GM20000 (cell line): Measurements from ENCODE around the gene SYNPO2.

ENCODE experiments used
- DNase-seq: peaks from one replicate; pipeline ENCODE4 v3.0.0; 2012; ENCODE audit warnings: low spot score
- CTCF ChIP-seq: IDR thresholded peaks from 2 replicates; pipeline ENCODE4 v1.5.1; 2012; ENCODE audit warnings: mild to moderate bottlenecking, control low read depth; ENCODE audit errors: extremely low read depth, missing control alignments

SYNPO2 gene

GRCh38 chr4:118989098-118990080, 100.7 kb downstream of the SYNPO2 start:
- TF ChIP-seq CTCF: no peak
- DNase-seq: no peak

DNA sequence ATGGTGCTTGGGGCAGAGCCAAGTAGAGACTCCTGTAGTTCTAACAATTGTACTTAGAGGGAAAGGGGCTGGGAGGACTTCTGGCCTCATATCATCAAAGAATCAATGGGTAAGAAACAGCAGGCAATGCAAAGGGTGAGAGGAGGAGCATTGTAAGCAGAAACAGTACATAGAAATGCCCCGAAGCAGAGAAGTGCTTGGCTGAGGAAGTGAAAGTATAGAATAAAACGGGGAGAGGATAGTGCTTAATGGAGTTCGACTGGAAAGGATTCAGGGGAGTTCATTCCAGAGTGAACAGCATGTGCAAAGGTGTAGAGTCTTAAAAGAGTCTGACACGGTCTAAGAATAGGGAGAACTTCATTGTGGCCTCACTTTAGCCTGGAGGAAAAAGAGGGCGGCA, 103.0 kb downstream of the SYNPO2 start:
- DNase-seq: no peak
- no peak for TF ChIP-seq CTCF

DNA sequence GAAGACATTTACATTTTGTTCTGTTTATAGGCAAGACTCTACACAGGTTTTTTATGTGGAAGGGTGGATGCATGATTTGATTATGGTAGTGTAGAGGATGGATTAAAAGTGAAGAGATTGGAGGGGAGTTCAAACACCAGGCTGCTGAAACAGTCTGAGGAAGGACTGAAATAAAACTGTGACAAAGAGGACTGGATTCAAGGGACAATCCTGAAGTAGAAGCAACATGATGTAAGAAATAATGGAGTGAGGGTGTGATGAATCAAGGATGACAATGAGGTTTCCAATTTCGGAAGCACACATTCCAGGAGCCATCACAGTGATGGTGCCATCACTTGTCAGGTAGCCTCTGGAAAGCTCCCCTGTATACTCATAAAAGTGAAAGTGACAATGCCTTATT, 103.5 kb downstream of the SYNPO2 start:
- DNase-seq: no peak
- TF ChIP-seq CTCF: no peak

DNA sequence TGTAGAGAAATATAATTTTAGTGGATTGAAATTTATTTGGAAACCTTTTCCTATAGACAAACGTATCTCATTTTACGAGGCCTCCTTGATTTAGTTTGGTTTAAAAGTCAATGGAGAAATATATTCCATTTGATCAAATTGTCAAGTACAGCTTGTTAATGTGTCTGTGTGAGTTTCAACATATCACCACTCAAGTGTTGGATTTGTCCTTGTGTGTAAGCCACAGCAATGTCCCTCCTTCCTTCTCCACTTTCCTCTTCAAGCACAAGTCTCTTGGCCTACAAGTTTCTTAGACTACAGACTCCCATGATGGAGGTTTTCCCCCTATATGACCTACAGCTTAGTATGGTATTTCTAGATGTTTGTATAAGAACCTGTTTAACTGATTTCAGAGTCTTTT, 104.7 kb downstream of the SYNPO2 start:
- DNase-seq: no peak
- no peak for TF ChIP-seq CTCF

GRCh38 chr4:118994030-118994429, 105.4 kb downstream of the SYNPO2 start:
- DNase-seq: no peak
- TF ChIP-seq CTCF: no peak

DNA sequence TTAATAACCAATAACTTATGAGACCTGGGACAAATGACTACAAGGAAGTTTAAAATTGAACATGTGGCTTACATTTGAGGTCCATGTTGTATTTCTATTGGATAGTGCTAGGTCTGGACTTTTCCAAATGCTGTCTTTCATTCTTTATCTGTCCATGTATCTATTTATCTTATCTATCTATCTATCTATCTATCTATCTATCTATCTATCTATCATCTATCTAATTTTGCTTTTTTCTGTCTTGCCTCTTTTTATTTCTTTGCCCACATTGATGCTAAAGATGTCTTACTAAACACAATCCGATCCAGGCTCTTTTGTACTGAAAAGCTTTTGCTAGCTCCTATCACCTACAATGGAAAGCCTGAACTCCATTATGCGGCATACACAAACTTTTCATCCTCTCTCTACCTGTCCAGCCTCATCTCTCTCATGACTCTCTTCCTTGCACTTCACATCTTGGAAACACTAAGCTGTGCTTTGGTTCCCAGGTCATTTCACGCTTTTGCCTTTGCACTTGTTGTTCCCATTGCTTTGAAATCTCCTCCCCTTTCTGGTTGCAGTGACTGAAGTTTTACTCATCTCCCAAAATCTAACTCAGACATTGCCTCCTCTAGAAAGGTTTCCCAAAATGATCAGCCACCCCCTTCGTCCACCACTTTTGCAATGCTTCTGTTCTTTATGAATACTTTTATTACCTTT, 107.2 kb downstream of the SYNPO2 start:
- DNase-seq: no peak

More for the DNA sequence above, 107.2 kb downstream of the SYNPO2 start:
- TF ChIP-seq CTCF: no peak
